Measurements from ENCODE around the gene PTMS. TPM values are rescaled to one million over a fixed set of nuclear protein-coding genes. Genes with fewer than 3 reads are reported as not detected.
A peak's percentile ranks its signal among the peaks of the same experiment; 100 is the strongest.

The PTMS gene
- total and polyA plus RNA-seq, 2 of the 13 experiments (the other 11 are each of a cell fraction or from before 2014, with no cell fraction given): 40.5 to 82.4 TPM

DNA sequence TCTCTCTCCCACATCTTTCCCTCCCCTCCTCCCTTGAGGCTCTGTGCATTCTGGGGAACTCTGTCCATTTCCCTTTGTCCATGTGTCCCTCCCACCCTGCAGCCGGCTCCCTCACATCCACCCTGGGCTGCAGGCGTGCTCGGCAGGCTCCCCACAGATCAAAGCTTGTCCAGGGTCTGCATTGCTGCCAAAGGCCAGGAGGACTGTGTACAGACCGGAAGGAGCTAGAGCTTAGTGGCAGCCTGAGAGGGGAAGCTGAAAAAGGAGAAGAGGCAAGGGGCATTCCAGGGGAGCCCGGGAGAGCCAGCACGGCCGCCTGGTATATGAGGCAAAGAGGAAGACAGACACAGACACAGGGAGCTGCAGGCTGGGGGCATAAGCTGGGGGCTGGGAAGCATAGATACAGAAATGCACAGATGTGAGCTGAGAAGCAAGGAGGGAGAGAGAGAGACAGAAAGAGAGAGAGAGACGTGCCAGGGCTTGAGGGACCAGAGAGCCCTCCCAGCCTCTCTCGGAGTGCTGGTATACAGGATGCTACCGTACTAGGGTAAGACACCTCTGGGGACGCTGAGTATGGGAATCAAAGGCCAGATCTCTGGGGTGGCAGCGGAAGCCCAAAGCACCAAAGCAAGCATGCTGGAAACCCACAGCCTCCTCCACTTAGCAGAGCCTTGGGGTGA is 26.5 kb downstream of the PTMS start (continued):
- TF ChIP-seq, protein P1, sequence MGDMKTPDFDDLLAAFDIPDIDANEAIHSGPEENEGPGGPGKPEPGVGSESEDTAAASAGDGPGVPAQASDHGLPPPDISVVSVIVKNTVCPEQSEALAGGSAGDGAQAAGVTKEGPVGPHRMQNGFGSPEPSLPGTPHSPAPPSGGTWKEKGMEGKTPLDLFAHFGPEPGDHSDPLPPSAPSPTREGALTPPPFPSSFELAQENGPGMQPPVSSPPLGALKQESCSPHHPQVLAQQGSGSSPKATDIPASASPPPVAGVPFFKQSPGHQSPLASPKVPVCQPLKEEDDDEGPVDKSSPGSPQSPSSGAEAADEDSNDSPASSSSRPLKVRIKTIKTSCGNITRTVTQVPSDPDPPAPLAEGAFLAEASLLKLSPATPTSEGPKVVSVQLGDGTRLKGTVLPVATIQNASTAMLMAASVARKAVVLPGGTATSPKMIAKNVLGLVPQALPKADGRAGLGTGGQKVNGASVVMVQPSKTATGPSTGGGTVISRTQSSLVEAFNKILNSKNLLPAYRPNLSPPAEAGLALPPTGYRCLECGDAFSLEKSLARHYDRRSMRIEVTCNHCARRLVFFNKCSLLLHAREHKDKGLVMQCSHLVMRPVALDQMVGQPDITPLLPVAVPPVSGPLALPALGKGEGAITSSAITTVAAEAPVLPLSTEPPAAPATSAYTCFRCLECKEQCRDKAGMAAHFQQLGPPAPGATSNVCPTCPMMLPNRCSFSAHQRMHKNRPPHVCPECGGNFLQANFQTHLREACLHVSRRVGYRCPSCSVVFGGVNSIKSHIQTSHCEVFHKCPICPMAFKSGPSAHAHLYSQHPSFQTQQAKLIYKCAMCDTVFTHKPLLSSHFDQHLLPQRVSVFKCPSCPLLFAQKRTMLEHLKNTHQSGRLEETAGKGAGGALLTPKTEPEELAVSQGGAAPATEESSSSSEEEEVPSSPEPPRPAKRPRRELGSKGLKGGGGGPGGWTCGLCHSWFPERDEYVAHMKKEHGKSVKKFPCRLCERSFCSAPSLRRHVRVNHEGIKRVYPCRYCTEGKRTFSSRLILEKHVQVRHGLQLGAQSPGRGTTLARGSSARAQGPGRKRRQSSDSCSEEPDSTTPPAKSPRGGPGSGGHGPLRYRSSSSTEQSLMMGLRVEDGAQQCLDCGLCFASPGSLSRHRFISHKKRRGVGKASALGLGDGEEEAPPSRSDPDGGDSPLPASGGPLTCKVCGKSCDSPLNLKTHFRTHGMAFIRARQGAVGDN (CRISPR knock-in tag; IDR thresholded peaks at IDR 0.05): peak; percentile 98
- TF ChIP-seq ZNF615 (CRISPR knock-in tag; IDR thresholded peaks at IDR 0.05; ENCODE audit: borderline replicate concordance) (no peak), TAF15 (IDR thresholded peaks at IDR 0.05; ENCODE audit: low read depth, low read length, poor library complexity, severe bottlenecking) (no peak), FOXO1 (CRISPR knock-in tag; IDR thresholded peaks at IDR 0.05) (peak; percentile 74; the same call in 1 of the 2 replicates), HNRNPLL (IDR thresholded peaks at IDR 0.05; ENCODE audit: low read depth, low read length, poor library complexity, severe bottlenecking) (no peak), CBX5 (CRISPR knock-in tag; IDR thresholded peaks at IDR 0.05; ENCODE audit: borderline replicate concordance) (peak; percentile 69; the same call in 1 of the 2 replicates), AGO1 (IDR thresholded peaks at IDR 0.05; ENCODE audit: low read depth, low read length, poor library complexity, severe bottlenecking) (no peak), ZNF451 (CRISPR knock-in tag; IDR thresholded peaks at IDR 0.05) (peak; percentile 50; the same call in 1 of the 2 replicates), DMAP1 (CRISPR knock-in tag; IDR thresholded peaks at IDR 0.05) (no peak), FOXM1 (CRISPR knock-in tag; IDR thresholded peaks at IDR 0.05) (no peak), ZNF264 (CRISPR knock-in tag; IDR thresholded peaks at IDR 0.05) (no peak; the same call in 1 of the 2 replicates), TBX2 (CRISPR knock-in tag; IDR thresholded peaks at IDR 0.05; ENCODE audit: borderline replicate concordance) (peak; percentile 75; the same call in 1 of the 2 replicates), KMT2B (CRISPR knock-in tag; IDR thresholded peaks at IDR 0.05) (0 out of 2 replicates have a peak, but pooled peaks have one; percentile 44), DPF2 (CRISPR knock-in tag; IDR thresholded peaks at IDR 0.05; ENCODE audit: borderline replicate concordance, low read depth) (peak; percentile 74; the same call in 1 of the 2 replicates), NFIC (IDR thresholded peaks at IDR 0.05; ENCODE audit: low read length) (no peak), FOXA3 (CRISPR knock-in tag; IDR thresholded peaks at IDR 0.05) (peak; percentile 48), SP140L (CRISPR knock-in tag; IDR thresholded peaks at IDR 0.05; ENCODE audit: borderline replicate concordance) (no peak), ZFP36L2 (CRISPR knock-in tag; IDR thresholded peaks at IDR 0.05) (no peak), MAFF (IDR thresholded peaks at IDR 0.05; ENCODE audit: low read depth, low read length) (no peak), PAX8 (CRISPR knock-in tag; IDR thresholded peaks at IDR 0.05; ENCODE audit: borderline replicate concordance) (no peak), ATF7-NPFF (CRISPR knock-in tag; IDR thresholded peaks at IDR 0.05; ENCODE audit: low read depth) (no peak)
- TF ChIP-seq, protein P2, sequence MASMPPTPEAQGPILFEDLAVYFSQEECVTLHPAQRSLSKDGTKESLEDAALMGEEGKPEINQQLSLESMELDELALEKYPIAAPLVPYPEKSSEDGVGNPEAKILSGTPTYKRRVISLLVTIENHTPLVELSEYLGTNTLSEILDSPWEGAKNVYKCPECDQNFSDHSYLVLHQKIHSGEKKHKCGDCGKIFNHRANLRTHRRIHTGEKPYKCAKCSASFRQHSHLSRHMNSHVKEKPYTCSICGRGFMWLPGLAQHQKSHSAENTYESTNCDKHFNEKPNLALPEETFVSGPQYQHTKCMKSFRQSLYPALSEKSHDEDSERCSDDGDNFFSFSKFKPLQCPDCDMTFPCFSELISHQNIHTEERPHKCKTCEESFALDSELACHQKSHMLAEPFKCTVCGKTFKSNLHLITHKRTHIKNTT (CRISPR knock-in tag; IDR thresholded peaks at IDR 0.05): no peak
- TF ChIP-seq, protein P3, sequence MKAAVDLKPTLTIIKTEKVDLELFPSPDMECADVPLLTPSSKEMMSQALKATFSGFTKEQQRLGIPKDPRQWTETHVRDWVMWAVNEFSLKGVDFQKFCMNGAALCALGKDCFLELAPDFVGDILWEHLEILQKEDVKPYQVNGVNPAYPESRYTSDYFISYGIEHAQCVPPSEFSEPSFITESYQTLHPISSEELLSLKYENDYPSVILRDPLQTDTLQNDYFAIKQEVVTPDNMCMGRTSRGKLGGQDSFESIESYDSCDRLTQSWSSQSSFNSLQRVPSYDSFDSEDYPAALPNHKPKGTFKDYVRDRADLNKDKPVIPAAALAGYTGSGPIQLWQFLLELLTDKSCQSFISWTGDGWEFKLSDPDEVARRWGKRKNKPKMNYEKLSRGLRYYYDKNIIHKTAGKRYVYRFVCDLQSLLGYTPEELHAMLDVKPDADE (CRISPR knock-in tag; IDR thresholded peaks at IDR 0.05): no peak

All from HepG2 (cell line).